ENCODE results near the gene RERG.
A peak's percentile ranks its signal among the peaks of the same experiment; 100 is the strongest.
"Not testable (repeated sequence)": the region's sequence is repeated elsewhere in the genome, so short reads cannot be mapped to it uniquely, and the experiment has no call there.

The RERG gene

DNA sequence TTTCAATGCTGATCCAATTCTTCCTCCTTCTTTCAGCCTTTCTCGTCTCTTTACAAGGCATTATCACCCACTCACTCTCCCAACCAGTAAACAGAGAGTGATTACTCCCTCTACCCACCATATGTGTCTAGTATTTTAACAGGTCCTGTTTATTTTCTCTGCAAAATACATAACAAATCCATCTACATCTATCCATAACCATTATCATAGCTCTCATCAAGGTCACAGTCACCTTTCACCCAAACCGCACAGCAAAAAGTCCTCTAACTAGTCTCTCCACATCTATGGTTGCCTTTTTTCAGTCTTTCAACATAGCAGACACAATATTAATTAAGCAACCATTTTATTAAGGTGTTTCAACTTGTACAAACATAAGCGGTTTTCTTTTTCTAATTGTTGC, 21.9 kb upstream of the RERG start:
- no peak for FAIRE-seq
- DNase-seq (ENCODE audit: insufficient read length, low spot score) = no peak
- TF ChIP-seq TAF1 (IDR thresholded peaks at IDR 0.05; ENCODE audit: low read depth, low read length) (no peak), SPI1 (IDR thresholded peaks at IDR 0.05; ENCODE audit: low read depth, low read length) (no peak), POLR2AphosphoS5 (IDR thresholded peaks at IDR 0.05; ENCODE audit: low read depth, low read length) (no peak), POLR2A (IDR thresholded peaks at IDR 0.05; ENCODE audit: low read depth, low read length) (no peak), POU2F2 (IDR thresholded peaks at IDR 0.05; ENCODE audit: low read depth, low read length) (no peak), PAX5 (IDR thresholded peaks at IDR 0.05; ENCODE audit: insufficient read depth, low read length, severe bottlenecking) (no peak)

DNA sequence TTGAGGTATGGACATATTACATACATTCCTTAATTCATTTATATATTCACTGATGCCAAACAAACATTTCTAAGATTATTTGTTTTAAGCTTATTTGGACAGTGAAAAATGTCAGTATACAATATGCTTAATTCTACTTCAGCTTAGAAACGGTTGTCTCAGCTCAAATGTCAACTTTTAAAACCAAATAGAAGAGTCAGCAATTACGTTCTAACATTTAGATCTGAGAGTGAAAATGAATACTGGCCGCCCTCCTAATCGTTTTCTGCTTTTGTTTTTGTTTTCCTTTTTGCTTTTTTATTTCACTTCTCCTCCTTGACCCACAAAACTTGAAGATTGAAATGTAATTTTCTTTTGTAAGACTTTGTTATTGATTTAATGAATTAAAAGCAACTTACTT, 19.7 kb upstream of the RERG start:
- no peak for FAIRE-seq
- no peak for DNase-seq (ENCODE audit: insufficient read length, low spot score)
- TF ChIP-seq SPI1 (IDR thresholded peaks at IDR 0.05; ENCODE audit: low read depth, low read length) (no peak), POU2F2 (IDR thresholded peaks at IDR 0.05; ENCODE audit: low read depth, low read length) (no peak), POLR2AphosphoS5 (IDR thresholded peaks at IDR 0.05; ENCODE audit: low read depth, low read length) (no peak), POLR2A (IDR thresholded peaks at IDR 0.05; ENCODE audit: low read depth, low read length) (no peak), TAF1 (IDR thresholded peaks at IDR 0.05; ENCODE audit: low read depth, low read length) (no peak), PAX5 (IDR thresholded peaks at IDR 0.05; ENCODE audit: insufficient read depth, low read length, severe bottlenecking) (no peak)

DNA sequence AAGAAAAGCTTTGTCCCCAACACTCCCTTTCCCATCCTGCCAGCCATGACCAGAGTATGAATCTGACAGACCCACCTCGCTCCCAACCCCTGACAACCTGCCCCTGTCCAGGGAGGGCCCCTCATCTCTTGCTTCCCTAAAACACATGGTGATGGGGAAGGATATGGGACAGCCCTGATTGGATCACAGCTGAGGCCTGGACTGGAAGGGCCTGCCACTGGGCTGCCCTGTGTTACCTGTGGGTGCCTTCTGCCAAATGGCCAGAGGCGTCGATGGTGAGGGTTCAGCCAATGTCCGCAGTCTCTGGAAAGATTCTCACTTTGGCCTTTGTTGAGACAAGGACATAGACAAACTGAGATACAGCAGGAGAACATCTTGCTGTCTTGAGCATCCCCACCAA, 13.3 kb upstream of the RERG start:
- no peak for DNase-seq (ENCODE audit: insufficient read length, low spot score)
- no peak for FAIRE-seq
- TF ChIP-seq PAX5 (IDR thresholded peaks at IDR 0.05; ENCODE audit: insufficient read depth, low read length, severe bottlenecking) = no peak
- no peak for TF ChIP-seq SPI1 (IDR thresholded peaks at IDR 0.05; ENCODE audit: low read depth, low read length)
- no peak for TF ChIP-seq POU2F2 (IDR thresholded peaks at IDR 0.05; ENCODE audit: low read depth, low read length)
- no peak for TF ChIP-seq TAF1 (IDR thresholded peaks at IDR 0.05; ENCODE audit: low read depth, low read length)
- TF ChIP-seq POLR2A (IDR thresholded peaks at IDR 0.05; ENCODE audit: low read depth, low read length) = no peak
- TF ChIP-seq POLR2AphosphoS5 (IDR thresholded peaks at IDR 0.05; ENCODE audit: low read depth, low read length) = no peak

DNA sequence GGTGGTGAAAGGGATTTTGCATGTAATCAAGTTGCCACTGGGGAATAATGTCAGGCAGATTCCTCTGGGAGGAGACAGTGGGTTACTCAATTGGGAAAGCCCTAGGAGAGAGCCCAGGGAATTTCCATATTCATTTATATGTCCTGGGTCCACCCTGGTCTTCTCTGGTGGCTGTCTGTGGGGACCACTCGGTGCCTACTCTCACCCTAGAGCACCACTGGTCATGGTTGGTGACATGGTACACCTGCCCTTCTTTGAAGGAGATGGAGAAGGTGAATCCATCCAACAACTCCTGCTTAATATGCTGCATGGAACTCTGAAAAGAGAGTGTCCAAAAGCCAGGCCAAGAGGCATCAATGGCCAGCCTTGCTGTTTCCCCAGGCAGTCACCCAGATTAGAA, 12.8 kb upstream of the RERG start:
- DNase-seq (ENCODE audit: insufficient read length, low spot score) (no peak), FAIRE-seq (no peak)
- TF ChIP-seq PAX5 (IDR thresholded peaks at IDR 0.05; ENCODE audit: insufficient read depth, low read length, severe bottlenecking) (no peak), POLR2A (IDR thresholded peaks at IDR 0.05; ENCODE audit: low read depth, low read length) (no peak), TAF1 (IDR thresholded peaks at IDR 0.05; ENCODE audit: low read depth, low read length) (no peak), SPI1 (IDR thresholded peaks at IDR 0.05; ENCODE audit: low read depth, low read length) (no peak), POU2F2 (IDR thresholded peaks at IDR 0.05; ENCODE audit: low read depth, low read length) (no peak), POLR2AphosphoS5 (IDR thresholded peaks at IDR 0.05; ENCODE audit: low read depth, low read length) (no peak)

DNA sequence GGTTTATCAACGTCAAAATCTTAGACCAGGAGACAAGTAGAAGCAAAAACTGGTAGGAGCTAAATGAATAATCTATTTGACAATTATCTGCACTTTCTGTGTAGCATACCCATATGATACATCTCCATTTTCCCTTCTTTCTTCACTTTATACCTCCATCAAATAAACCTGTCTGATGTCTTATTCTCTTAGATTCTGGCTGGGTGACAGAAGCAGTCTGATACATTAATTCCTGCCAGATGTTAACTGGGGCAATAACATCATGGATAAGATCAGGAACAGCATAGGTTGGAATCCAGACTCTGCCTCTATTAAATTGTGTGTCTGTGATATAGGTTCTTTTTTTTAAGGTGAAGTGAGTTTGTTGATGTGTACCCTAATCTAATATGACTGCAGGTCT, 11.7 kb upstream of the RERG start:
- no peak for DNase-seq (ENCODE audit: insufficient read length, low spot score)
- no peak for FAIRE-seq
- no peak for TF ChIP-seq TAF1 (IDR thresholded peaks at IDR 0.05; ENCODE audit: low read depth, low read length)
- no peak for TF ChIP-seq PAX5 (IDR thresholded peaks at IDR 0.05; ENCODE audit: insufficient read depth, low read length, severe bottlenecking)
- no peak for TF ChIP-seq POU2F2 (IDR thresholded peaks at IDR 0.05; ENCODE audit: low read depth, low read length)
- TF ChIP-seq POLR2AphosphoS5 (IDR thresholded peaks at IDR 0.05; ENCODE audit: low read depth, low read length) = no peak
- TF ChIP-seq SPI1 (IDR thresholded peaks at IDR 0.05; ENCODE audit: low read depth, low read length) = no peak
- no peak for TF ChIP-seq POLR2A (IDR thresholded peaks at IDR 0.05; ENCODE audit: low read depth, low read length)

DNA sequence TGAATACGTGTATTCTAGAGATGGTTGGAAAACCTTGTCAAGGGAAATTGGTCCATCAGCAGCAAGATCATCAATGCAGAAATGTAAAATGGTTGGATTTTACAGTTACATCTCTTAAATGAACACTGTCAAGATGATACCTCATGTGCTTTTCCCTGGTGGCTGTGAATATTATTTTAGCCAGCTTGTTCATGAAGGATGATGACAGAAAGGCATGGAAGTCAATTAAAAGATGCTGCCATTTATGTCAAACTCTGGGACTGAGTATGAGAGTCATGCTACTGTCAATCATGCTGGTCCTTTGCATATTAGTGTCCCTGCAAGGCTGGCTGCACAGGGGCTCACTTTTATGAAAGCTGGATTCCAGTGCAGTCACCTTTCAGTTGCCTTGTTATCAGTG, 10.3 kb upstream of the RERG start:
- FAIRE-seq (no peak), DNase-seq (ENCODE audit: insufficient read length, low spot score) (no peak)
- TF ChIP-seq TAF1 (IDR thresholded peaks at IDR 0.05; ENCODE audit: low read depth, low read length) = no peak
- TF ChIP-seq POU2F2 (IDR thresholded peaks at IDR 0.05; ENCODE audit: low read depth, low read length) = no peak

DNA sequence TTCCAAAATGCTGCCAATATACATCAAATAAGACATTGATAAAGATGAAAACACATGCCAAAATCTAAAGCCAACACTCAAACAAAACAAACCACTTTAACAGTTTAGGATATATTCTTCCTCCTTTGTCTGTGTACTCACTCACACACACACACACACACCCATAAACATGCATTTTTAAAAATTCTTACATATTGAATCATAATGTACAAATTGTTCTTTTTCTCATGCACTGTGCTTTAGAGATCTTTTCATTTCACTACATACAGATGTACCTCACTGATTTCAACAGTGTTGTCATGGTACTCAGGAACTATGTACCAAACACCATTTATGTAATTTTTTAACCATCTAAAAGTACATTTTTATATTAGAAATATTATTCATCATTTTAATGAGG, 9.5 kb upstream of the RERG start:
- DNase-seq (ENCODE audit: insufficient read length, low spot score) = no peak
- TF ChIP-seq TAF1 (IDR thresholded peaks at IDR 0.05; ENCODE audit: low read depth, low read length) (no peak), PAX5 (IDR thresholded peaks at IDR 0.05; ENCODE audit: insufficient read depth, low read length, severe bottlenecking) (no peak), POLR2AphosphoS5 (IDR thresholded peaks at IDR 0.05; ENCODE audit: low read depth, low read length) (no peak)
- no peak for FAIRE-seq

DNA sequence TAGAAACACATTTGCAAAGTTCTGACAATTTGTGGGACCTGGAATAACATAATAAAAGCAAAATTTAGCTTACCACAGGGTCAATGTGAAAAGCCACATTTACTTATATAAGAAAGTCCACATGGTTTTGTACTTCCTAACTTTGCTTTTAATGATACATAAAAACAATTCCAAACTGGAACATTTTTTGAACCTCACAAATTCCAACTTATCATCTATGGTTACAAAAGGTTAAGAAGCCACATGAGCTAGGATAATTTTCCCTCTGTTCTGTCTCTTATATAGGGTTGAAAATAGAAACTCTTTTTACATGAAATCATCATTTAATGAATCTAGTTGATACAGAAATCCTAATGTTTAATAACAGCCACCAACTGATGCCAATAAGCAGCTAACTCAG, 8.9 kb upstream of the RERG start:
- FAIRE-seq (no peak), DNase-seq (ENCODE audit: insufficient read length, low spot score) (no peak)
- TF ChIP-seq PAX5 (IDR thresholded peaks at IDR 0.05; ENCODE audit: insufficient read depth, low read length, severe bottlenecking) (no peak), POU2F2 (IDR thresholded peaks at IDR 0.05; ENCODE audit: low read depth, low read length) (no peak)

DNA sequence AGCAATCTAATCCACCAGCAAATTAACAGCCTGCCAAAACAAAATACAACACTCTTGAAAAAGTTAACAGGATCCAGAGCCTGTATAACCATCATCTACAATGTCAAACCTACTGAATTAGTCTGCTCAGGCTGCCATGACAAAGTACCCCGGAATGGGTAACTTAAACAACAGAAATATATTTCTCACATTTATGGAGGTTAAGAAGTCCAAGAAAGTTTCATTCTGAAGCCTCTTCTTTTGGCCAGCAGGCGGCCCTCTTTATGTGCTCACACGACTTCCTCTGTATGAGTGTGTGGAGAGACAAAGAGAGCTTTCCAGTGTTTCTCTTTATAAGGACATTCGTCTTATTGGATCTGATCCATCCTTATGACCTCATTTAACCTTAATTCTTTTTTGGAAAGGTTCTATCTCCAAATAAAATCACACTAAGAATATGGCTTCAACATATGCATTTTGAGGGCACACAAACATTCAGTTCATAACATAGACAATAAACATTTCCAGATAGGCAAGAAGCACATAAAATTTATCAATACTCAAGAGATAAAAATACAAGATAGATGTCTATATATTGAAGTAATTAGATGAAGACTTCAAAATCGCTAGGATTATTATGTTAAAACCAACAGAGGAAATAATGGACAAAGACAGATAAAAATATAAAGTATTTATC, 5.9 kb upstream of the RERG start:
- TF ChIP-seq PAX5 (IDR thresholded peaks at IDR 0.05; ENCODE audit: insufficient read depth, low read length, severe bottlenecking) (no peak), SPI1 (IDR thresholded peaks at IDR 0.05; ENCODE audit: low read depth, low read length) (peak; percentile 46; the same call in 1 of the 2 replicates)
- DNase-seq (ENCODE audit: insufficient read length, low spot score) (peak; percentile 5), FAIRE-seq (no peak)

DNA sequence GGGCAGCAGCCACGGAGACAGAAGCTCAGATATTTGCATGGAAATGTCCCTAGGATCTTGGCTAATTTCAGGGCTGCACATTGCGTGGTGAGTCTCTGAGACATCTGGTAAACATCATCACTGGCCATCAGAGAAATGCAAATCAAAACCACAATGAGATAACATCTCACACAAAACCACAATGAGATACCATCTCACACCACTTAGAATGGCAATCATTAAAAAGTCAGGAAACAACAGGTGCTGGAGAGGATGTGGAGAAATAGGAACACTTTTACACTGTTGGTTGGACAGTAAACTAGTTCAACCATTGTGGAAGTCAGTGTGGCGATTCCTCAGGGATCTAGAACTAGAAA, 4.6 kb upstream of the RERG start:
- FAIRE-seq; DNase-seq (ENCODE audit: insufficient read length, low spot score): not testable (repeated sequence)

DNA sequence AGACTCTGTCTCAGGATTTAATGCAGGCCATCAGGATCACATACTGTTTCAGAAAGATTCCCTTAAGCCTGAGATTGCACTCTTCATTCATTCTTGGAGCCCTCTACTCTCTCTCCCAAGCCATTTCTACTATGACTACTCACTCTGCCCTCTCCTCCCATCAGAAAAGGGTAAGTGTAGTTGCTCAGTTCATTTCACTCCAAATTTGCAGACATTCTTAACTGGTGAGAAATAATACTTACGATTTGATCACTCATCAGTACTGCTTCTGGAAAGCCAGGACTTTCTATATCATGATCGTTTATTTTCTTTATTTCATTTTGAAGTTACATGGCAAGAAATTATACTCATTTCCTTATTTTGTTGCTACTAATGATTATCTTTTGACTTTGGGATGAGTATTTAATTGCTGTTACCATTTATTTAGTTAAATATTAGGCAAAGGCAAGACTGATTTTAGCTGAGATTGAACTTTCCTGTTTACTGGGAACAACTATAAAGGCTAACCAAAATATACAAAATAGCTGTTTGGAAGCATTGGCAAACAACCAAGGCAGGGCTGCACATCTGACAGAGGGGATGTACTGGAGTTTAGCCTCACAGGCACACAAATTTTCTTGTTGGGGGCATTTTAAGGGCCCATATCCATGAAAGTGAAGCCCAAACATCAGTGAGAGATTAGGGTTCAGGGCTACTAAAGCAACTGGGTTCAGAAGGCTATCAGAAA, 4.1 kb upstream of the RERG start:
- FAIRE-seq (no peak), DNase-seq (ENCODE audit: insufficient read length, low spot score) (no peak)
- TF ChIP-seq PAX5 (IDR thresholded peaks at IDR 0.05; ENCODE audit: insufficient read depth, low read length, severe bottlenecking) = no peak
- no peak for TF ChIP-seq POU2F2 (IDR thresholded peaks at IDR 0.05; ENCODE audit: low read depth, low read length)
